KBM-7 (cell line): ENCODE measurements around the gene MEIS2.
A peak's percentile ranks its signal among the peaks of the same experiment; 100 is the strongest.

Source experiments
- DNase-seq: peaks from one replicate; pipeline ENCODE4 v3.0.0-alpha.2; 2015
- in situ Hi-C: fragments of 300-500 bp; cut with MboI; formaldehyde crosslinking; loops from 2 replicates; pipeline ENCODE4 v1.14.3; 2020; ENCODE audit warnings: low sequenced_read_pairs, low pct_unique_long_range_greater_than_20kb, mixed read lengths

The MEIS2 gene

DNA sequence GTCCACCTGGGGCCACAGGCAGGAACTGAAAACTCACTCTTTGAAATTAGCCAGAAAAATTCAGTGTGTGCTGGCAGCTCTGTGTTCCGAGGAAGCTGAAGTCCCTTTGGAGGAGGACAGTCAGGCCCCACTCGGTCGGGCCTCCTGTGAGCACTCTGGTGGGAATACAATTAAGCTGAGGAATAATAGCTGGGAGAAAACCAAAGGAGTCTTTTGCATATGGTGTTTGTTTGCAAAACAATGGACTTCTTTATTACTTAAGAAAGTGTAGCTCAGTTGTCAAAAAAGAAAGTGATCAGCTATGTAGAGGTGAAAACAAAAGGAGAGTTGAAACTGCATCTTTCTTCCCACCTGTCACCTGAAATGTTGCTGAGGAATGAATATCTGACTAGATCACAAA is 202.5 kb downstream of the MEIS2 start:
- no peak for DNase-seq
- in situ Hi-C loops: loop anchor here (25.0 kb wide), 1 partner anchor 214 kb away; the partner anchor contains the start of gene MEIS2

DNA sequence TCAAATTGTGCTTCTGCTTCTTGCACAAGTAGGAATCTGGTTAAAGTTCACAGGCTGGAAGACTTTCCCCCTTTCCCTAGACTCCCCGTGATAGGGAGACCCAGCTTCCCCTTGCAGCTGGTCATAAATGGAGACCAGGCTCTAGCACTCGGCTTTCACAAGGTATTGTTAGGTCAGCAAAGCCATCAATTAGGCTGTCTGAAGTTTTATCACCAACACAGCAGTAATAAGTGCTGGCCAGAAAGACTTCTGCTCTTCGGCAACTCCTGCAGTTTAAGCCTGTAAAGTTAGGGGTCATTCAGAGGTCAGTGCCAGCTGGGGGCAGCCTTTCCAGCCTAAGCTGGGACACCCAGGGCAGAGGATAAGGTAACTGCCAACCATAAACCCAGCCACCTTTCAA is 203.4 kb downstream of the MEIS2 start:
- in situ Hi-C loops: loop anchor here (25.0 kb wide), 1 partner anchor 215 kb away; the partner anchor contains the start of gene MEIS2
- no peak for DNase-seq

DNA sequence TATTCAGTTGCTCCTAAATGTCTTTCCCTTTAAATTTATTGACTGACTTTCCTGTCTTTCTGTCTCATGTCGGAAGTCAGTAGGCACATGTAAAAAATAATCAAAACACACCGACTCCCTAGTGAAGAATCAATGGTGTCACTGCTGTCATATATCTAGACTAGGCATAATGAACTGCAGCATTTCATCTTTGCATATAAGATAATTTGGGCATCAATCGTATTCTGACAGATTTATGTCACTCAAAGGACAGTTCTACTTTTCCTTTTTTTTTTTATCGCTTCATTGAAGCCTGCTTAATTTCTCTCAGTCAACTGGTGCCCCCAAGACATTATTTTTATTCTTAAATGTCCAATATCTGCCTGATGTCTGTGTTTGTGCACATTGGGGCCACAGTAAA is 206.3 kb downstream of the MEIS2 start:
- no peak for DNase-seq
- in situ Hi-C loops: loop anchor here (25.0 kb wide), 1 partner anchor 218 kb away; the partner anchor contains the start of gene MEIS2

DNA sequence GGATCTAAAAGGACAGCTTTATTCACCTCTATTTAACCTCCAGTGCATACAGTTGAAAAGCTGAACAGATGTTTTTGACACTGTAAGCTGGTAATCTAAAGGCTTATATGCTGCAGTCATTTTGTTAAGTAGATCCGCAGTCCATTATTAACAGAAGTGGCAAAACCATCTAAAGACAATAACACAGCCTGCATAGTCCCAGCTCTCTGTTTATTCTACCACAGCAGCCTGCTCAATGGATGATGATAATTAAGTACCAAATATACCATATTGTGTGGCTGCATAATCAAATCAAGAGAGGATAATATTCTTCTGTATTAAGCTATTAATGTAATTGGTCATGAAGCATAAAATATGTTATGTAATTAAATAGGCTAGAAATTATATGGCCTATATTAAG is 207.1 kb downstream of the MEIS2 start:
- in situ Hi-C loops: loop anchor here (25.0 kb wide), 1 partner anchor 219 kb away; the partner anchor contains the start of gene MEIS2
- no peak for DNase-seq

DNA sequence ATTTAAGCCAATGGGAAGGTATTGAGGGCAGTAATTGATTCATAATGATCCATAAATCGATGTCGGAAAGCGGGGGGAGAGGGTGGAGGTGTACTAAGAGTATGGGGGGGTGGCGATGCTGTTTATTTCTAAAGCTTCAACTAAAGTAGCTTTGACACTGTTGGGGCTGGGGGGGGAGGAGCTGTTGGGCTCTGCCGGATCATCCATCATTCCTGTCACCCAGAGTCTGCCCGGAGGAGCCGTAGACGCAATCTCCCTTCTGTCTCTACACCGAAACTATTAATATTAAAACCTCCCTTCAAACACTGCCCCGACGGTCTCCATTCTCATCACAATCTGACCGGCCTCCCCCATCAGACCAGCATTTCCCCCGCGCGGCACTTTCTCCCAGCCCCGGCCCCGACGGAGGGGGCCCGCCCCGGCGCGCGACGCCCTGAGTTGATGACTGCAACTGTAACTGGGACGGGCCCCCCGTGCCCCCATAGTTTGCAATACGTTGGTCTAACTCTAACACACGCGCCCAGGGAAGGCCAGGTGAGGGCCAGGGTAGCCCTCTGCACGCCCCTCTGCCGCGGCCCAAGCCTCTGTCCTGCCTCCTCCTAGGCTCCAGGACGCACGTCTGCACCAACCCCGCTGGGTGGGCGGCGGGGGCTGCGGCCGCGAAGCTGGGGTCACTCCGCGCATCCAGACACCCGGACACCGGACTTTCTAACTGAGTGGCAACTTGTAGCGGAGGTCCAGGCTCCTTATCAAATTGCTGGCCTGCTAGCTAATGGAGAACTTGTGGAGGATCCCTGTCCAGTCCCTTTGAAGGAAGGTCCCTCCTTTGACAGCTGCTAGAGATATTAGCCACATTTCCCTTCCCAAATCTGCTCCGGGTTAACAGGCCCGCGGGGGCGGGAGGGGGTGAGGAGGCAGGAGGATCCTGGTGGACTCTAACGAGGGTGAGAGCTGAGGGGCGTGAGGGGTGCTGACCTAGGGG is 212.0 kb downstream of the MEIS2 start:
- no peak for DNase-seq
- in situ Hi-C loops: loop anchor here (25.0 kb wide), 1 partner anchor 224 kb away; the partner anchor contains the start of gene MEIS2

DNA sequence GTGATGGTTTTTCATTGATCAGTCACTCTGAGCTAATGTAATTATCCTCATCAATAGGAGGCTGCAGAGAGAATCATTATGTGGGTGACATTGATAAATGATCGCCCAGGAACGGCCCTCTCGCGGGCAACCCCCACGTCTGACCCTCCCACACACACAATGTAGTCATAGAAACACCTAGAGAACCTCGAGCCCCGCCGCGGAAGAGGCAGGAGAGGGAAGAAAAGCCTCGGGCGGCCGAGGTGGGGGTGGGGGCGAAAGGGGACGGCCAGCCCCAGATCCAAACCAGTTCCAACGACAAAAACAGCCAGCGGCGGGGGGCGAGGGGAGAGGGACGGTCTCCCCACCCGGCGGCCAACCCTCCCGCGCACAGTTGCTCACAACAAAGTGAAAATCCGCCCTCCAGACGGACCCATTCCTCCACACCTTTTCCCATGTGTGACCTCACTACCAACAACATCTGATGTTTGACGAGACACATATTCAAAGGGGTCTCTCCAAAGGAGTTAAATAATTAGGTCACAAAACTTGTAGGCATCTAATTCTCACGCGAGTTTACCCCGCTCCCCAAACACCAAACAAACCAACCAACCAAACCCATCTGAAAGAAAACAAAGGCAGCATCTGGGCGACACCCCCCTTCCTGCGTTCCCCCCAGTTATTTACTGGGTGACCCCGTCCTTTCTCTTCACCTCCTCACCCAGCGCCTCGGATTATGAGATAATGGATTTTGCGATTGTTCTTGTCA is 213.0 kb downstream of the MEIS2 start:
- in situ Hi-C loops: loop anchor here (25.0 kb wide), 1 partner anchor 225 kb away; the partner anchor contains the start of gene MEIS2
- peak; percentile 18 for DNase-seq

DNA sequence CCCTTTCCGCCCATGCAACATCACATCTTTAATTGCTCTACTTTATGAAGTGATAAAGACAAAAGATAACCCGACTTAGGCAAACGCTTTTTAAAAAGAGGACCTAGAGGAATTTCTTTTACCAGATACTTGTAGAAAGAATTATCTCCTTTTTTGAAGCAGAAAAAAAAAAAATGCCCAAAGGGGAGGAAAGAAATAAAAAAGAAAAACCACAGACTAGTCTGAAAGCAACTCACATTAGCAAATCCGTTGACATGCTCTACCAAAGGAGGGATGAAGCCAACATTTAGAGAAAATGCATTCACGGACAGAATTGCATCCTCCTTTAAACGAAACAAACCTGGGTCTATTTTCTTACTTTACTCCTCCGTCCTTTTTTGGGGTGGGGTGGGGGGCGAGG is 213.6 kb downstream of the MEIS2 start:
- DNase-seq: no peak
- in situ Hi-C loops: loop anchor here (25.0 kb wide), 1 partner anchor 226 kb away; the partner anchor contains the start of gene MEIS2

DNA sequence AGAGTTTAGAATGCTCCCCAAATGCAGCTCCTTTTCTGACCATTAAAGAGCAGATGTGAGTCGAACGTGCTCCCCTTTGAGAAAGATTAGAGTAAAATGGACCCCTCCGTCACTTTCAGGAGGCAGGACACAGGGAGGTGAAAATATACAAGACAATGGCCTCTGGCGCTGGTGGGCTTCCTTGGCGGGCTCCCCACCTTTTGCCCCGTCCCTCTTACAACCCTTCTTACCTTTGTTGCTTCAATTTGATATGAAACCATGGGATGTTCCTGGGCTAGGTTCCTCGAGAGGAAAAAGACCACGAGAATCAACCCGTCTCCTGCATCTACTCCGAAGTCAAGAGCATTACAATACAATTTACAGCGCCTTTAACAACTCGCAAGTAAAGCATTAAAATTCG is 214.2 kb downstream of the MEIS2 start:
- in situ Hi-C loops: loop anchor here (25.0 kb wide), 1 partner anchor 226 kb away; the partner anchor contains the start of gene MEIS2
- no peak for DNase-seq

DNA sequence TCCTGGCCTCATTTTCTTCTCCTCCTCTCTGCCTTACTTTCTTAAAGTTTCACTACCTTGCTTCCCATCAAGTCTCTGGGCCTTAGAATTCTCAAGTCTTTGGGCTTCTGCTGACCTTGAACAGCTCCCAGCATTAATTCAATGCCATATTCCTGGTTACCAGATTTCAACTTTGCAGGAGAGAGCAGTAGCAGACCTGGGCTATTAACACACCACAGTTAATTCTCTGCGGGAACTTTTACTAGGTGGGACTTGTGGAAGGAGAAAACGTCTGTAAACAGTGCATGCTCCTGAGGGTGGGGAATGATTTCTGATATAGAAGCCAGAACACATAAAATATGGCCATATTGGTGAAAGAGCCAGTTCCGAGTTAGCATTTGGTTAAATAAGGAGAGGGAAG is 214.6 kb downstream of the MEIS2 start:
- DNase-seq: no peak
- in situ Hi-C loops: loop anchor here (25.0 kb wide), 1 partner anchor 227 kb away; the partner anchor contains the start of gene MEIS2

DNA sequence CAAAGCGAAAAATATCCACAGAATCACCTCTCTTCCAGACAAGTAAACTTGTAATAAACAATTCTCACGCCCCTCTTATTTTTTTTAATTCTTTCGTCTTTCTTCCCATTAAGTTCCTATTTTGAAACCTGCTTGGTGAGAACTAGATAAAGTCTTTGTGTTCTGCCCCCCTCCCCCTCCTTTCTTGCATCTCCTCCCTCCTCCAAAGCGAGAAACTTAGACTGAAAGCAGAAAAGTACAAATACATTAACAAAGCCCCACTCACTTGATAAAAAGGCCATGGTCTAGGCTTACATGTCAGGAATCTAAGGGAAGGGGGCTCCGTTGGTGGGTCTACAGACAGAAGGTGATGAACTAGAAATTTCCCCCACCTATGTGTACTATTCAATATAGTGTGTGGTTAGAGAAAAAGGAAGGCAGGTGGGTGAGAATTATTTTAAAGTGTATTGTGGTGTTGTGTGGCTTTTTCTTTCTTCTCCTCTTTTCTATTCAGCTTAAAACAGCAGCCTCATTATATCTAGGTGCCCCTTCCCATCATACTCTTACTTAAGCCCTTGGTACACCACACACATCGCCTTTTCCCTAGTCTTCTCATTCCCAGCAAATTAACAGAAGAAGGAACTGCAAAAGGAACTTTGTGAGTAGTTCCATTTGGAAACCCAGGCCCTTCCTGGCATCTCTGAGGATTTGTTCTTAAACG is 215.3 kb downstream of the MEIS2 start:
- DNase-seq: no peak
- in situ Hi-C loops: loop anchor here (25.0 kb wide), 1 partner anchor 227 kb away; the partner anchor contains the start of gene MEIS2

DNA sequence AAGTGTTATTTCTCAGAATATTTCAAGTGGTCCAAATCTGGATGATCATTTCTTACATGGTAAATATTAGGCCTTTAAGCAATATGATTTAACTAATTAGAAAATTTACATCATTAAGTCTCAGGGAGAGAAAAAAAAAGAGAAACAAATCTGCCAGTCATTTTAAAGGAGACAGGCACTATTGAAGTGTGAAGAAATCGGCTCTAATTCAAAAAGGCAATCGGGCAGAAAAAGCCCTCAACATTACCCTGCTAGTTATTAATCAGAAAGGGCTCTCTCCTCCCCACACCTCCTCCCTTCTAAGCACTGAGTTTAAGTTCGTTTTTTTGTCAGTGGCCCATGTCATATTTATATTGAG is 215.9 kb downstream of the MEIS2 start:
- DNase-seq: no peak
- in situ Hi-C loops: loop anchor here (25.0 kb wide), 1 partner anchor 228 kb away; the partner anchor contains the start of gene MEIS2

DNA sequence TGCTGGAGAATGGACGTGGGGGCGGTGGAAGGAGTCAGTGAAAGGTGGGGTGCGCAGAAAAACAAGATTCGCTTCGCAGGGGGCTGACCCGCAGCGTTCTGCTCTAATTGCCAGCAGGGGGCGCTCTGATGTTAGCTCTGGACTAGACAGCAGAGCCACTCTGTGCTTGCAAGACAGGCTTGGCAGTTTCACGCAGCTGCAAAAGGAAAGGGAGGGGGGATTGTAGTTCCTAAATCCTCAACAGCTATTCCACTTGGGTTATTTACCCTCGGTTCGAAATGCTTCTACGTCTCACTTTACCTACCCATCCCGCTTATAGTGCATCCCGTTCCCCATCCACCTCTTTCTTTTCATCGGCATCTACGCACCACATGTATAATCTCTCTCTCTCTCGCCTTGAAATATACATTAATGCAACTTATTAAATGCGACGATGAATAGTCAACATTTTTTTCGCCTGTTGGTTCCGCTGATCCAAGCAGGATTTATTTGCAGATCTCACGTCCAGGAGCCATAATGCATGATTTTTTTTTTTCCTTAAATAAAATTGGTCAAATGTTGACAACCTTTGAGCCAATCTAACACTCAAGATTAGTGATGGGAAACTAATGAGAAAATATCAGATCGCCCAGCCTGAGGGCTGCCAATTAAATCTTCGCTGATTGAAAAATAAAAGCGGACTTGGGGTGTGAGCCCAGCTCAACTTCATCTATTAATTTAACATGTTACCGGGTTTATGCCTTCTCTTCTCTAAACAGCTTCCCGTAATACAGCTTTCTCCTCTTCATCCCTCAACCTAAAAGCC is 216.4 kb downstream of the MEIS2 start:
- peak; percentile 75 for DNase-seq
- in situ Hi-C loops: loop anchor here (25.0 kb wide), 1 partner anchor 228 kb away; the partner anchor contains the start of gene MEIS2

DNA sequence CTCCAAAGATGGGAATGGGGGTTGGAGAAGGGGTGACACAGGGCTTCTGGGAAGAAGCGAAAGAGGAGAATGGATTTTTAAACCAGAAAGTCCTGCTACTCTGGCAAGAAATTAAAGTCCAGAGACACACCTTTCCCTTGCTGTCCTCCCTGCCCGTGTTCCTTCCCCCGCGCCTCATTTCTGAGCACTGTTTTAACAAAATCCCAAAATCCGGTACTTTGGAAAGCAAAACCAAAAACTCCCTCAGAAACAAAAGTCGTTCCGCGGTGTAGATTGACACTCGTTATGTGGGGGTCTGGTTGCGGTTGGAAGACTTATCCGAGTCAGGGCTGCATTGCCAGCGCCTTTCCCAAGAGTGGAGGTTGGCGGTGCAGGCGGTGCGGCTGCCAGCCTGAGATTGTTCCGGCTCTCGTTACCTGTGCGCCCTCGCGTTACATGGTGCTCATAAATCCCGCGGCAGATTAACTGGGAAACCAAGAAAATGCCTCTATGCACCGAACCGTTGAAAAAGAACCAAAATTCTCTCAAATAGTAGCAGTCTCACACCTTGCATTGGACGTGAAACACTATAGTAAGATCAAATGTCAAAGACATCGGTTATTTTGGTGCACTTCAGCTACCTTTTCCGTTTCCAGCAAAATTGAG is 217.7 kb downstream of the MEIS2 start:
- in situ Hi-C loops: loop anchor here (25.0 kb wide), 1 partner anchor 230 kb away; the partner anchor contains the start of gene MEIS2
- no peak for DNase-seq

DNA sequence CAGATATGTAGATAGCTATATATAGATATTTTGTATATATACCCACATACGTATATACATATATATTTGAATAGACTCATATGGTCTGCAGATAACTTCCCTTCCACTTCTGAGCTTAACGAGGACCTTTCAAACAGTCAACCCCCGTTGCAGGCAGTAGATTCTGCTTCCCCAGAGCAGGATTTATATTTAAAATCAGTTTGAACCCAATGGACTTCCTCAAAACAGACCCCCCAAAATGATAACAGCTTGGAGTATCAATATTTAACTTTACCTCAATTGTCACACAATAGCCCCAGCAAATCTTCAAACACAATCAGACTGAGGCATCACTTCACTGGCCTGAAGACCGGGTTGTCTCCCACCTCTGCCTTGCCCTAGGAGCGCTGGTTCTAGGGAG is 218.3 kb downstream of the MEIS2 start:
- no peak for DNase-seq
- in situ Hi-C loops: loop anchor here (25.0 kb wide), 1 partner anchor 230 kb away; the partner anchor contains the start of gene MEIS2

DNA sequence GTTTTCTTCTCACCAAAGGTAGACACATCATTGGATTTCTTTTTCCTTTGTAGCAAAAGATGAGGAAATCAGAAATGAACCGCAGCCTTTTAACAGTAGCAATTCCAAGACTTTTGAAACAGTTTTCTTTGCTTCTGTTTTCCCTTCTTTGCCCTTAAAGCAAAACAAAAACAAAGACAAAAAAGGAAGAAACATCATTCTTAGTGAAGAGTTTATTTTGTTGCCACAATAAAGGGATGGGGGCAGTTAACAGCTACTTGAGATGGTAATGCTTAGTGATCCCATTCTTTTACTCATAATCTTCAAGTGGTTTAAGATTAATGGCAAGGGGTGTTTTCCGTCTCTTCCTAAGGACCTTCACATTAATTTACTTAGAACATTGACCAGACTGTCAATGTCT is 218.8 kb downstream of the MEIS2 start:
- no peak for DNase-seq
- in situ Hi-C loops: loop anchor here (25.0 kb wide), 1 partner anchor 231 kb away; the partner anchor contains the start of gene MEIS2

DNA sequence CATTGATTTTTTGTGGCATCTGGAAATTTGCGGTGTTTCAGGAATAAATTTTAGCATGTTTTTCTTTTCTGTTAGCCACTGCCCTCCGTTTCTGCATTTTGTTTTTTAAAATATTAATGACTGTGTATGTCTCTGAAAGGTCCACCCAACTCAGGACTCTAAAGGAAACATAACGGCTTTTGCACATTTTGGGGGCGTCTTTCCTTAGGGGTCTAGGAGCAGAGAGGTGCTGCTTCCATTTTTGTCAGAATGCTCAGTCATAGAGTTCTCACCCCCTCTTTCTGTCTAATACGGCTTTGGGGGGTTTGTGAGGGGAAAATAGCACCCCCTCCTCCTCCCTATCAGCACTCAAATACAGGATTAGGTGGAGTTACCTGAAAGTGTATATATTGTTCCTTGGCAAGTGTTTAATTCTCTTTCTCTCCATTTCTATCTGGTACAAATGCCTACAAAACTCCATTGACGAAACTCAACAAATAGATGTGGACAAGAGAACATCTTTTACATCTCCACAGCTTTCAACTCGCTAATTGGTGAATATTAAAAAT is 219.4 kb downstream of the MEIS2 start:
- in situ Hi-C loops: loop anchor here (25.0 kb wide), 1 partner anchor 231 kb away; the partner anchor contains the start of gene MEIS2
- no peak for DNase-seq
